Esophagus squamous epithelium (tissue), 4 donors: Measurements from ENCODE around the gene DENND4B.

ENCODE experiments used
- POLR2A ChIP-seq, 4 donors: fragments of 450-650 bp; IDR thresholded peaks; one replicate each; pipeline ENCODE4 v1.6.1; 2017; ENCODE audit warnings: antibody characterized with exemption in 4 of 4, mild to moderate bottlenecking in 4 of 4, moderate library complexity in 3 of 4
- TF ChIP-seq, protein P1 (sequence below), 6 experiments: fragments of 450-650 bp in 4 of 6; fragments of 200-600 bp in 2 of 6; sonication (generic) in 2 of 6; IDR thresholded peaks; one replicate each; pipeline ENCODE4 v1.5.1; 2016 to 2019; ENCODE audit warnings: antibody characterized with exemption in 6 of 6, mild to moderate bottlenecking in 4 of 6, moderate library complexity in 4 of 6

DNA sequence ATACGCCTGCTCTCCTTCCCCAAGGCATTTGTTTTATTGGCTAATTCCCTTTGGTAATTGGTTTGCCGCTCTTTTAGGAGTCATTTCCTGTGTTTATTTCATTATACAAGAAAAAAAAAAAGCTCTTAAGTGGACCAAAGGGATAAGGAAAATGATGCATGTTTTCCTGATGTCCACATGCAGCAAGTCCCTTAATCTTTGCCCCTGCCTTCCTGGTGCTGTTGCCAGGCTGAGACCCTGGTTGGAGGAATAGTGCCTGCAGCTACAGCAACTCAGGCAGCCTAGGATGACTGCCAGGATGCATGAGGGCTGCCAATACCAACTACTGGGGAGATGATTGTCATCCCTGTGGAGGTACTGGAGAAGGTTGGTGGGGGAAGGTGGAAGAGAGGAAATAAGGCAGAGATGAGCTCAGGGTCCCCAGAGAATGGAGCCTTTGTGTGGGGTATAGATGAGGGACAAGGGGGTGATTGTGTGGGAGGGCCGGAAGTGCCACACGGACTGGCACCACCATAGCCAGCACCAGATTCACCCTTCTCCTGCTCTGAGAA lies 17.7 kb downstream of the DENND4B start:
- TF ChIP-seq, protein P1, sequence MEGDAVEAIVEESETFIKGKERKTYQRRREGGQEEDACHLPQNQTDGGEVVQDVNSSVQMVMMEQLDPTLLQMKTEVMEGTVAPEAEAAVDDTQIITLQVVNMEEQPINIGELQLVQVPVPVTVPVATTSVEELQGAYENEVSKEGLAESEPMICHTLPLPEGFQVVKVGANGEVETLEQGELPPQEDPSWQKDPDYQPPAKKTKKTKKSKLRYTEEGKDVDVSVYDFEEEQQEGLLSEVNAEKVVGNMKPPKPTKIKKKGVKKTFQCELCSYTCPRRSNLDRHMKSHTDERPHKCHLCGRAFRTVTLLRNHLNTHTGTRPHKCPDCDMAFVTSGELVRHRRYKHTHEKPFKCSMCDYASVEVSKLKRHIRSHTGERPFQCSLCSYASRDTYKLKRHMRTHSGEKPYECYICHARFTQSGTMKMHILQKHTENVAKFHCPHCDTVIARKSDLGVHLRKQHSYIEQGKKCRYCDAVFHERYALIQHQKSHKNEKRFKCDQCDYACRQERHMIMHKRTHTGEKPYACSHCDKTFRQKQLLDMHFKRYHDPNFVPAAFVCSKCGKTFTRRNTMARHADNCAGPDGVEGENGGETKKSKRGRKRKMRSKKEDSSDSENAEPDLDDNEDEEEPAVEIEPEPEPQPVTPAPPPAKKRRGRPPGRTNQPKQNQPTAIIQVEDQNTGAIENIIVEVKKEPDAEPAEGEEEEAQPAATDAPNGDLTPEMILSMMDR (IDR thresholded peaks at IDR 0.05) = no peak
- no peak for TF ChIP-seq POLR2A (IDR thresholded peaks at IDR 0.05)
